AG08395 (cell line): Measurements from ENCODE around the gene KCNJ14.
"Not testable (repeated sequence)": the region's sequence is repeated elsewhere in the genome, so short reads cannot be mapped to it uniquely, and the experiment has no call there.

Experiments
- DNase-seq: peaks from one replicate; pipeline ENCODE4 v3.0.0; 2012; ENCODE audit warnings: mixed read lengths, low spot score

Gene KCNJ14

GRCh38 chr19:48471836-48472235 is 16.5 kb downstream of the KCNJ14 start:
- no peak for DNase-seq

GRCh38 chr19:48473161-48473966 is 18.0 kb downstream of the KCNJ14 start:
- DNase-seq = no peak

- no peak for DNase-seq
Measured at GRCh38 chr19:48474084-48474592, 18.8 kb downstream of the KCNJ14 start.

DNA sequence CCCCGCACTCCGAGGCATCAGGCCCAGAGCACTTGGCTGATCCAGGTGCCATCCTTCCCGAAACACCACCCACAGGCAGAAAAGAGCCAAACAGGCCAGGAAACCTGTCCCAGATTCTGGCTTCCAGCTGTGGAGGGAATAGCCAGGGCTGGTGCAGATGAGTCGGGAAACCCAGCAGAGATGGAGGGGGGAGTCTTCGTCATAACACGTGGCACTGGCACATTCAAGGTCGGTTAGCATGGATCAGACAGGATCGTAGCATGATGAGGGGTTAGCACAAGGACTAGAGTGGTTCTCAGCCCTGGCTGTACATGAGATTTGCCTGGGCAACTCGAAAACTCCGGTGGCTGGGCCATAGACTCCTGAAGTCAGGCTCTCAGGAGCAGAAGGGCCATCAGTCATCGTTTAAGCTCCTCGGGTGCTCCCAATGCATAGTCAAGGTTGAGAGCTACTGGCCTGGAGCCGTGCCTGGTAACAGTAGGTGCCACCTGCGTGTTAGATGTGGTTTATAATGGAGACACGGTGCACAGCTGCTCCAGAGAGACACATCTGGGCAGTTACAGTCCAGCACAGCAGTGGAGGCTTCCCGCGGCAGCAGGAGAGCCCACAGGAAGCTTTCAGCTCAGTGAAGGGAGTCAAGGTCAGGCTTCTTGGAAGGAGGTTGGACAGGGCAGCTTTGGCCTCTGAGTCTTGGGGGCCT is 20.1 kb downstream of the KCNJ14 start:
- DNase-seq = no peak

DNA sequence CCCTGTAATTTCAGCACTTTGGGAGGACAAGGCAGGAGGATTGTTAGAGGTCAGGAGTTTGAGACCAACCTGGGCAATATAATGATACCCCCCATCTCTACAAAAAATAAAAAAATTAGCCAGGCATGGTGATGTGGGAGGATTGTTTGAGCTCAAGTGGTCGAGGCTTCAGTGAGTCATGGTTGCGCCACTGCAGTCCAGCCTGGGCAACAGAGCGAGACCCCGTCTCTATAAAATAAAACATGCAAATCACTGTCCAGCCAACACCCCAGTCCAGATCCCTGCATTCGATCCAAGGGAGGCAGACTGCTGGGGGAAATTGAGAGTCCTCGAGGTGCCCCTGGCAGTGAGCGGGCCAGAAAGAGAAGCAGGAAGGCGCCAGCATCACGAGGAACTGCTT is 20.8 kb downstream of the KCNJ14 start:
- no peak for DNase-seq

DNA sequence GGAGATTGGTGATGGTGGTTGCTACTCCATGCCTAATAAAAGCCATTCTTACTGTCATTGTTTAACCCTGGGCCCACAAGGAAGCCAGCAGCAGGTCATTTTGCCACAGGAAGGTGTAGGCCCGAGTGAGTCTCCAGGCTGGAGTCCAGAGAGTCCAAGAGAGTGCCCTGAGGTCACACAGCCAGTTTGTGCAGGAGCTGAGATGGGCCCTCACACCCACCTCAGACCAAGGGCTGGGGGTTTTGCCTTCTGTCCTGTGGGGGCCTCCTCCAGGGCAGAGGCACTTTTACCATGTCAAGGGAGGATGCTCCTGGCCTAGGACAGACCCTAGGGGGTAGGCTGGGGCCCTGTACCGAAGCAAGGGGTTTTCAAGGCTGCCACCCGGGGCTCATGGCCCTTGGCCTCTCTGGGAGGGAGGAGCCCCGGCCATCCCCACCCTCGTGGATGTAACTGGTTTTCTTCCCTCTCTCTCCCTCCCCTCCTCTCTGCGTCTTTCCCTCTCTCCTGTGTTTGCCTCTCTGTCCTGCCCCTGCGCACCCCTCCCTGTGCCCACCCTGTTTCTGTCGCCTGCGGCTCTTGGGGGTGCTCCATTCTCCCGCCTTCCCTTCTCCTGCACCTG is 21.8 kb downstream of the KCNJ14 start:
- DNase-seq = no peak

DNA sequence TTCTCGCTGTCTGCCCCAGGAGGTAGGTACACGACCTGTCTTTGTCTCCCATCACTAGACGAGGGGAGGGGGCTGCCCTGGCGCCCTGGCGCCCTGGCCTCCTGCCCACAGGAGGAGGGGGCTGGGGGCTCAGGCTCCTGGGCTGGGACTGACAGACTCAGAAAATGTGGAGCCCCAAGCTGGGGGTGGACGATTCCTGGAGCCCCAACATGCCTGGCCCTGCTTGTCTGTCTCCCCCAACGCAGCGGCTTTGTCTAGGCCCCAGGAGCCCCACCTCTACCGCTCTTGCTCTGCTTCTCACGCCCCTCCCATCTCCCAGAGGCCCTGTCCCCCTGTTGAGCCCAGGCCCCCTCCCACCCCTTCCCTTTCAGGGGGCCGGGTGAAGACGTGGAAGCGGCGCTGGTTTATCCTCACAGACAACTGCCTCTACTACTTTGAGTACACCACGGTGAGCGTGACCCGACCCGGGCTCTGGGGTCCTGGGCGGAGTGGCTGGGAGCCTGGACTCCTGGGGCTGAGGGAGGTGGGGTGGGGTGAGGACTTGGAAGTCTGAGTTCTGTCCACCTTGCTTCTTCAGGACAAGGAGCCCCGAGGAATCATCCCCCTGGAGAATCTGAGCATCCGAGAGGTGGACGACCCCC is 22.4 kb downstream of the KCNJ14 start:
- DNase-seq = no peak

GRCh38 chr19:48478339-48479256 is 23.2 kb downstream of the KCNJ14 start:
- DNase-seq = no peak

DNA sequence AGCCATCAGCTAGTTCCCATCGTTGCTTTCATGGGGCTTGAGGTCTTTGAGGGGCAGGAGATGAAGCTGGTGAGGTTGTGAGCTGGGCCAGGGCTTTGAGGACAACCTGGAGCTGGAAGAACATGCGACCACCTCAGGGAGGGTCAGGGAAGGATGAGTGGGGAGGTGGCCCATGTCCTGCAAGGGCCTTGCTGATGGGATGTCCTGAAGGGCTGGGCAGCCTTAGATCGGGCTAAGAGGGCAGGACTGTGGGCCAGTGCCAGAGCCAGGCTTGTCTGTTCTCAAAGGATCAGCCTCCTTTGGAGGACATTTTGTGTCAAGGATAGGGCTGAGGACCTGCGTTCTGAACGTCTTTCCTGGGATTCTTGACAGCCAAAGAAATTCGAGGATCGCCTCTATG is 24.3 kb downstream of the KCNJ14 start:
- no peak for DNase-seq

- DNase-seq = peak; percentile 35
Measured at GRCh38 chr19:48480183-48480557, 24.8 kb downstream of the KCNJ14 start.

- DNase-seq = peak; percentile 41
Measured at GRCh38 chr19:48480558-48481500, 25.5 kb downstream of the KCNJ14 start.

GRCh38 chr19:48481846-48482639 is 26.7 kb downstream of the KCNJ14 start:
- DNase-seq = no peak

- DNase-seq = no peak
Measured at GRCh38 chr19:48483301-48483700, 27.9 kb downstream of the KCNJ14 start.

GRCh38 chr19:48484247-48484893 is 29.0 kb downstream of the KCNJ14 start:
- no peak for DNase-seq

DNA sequence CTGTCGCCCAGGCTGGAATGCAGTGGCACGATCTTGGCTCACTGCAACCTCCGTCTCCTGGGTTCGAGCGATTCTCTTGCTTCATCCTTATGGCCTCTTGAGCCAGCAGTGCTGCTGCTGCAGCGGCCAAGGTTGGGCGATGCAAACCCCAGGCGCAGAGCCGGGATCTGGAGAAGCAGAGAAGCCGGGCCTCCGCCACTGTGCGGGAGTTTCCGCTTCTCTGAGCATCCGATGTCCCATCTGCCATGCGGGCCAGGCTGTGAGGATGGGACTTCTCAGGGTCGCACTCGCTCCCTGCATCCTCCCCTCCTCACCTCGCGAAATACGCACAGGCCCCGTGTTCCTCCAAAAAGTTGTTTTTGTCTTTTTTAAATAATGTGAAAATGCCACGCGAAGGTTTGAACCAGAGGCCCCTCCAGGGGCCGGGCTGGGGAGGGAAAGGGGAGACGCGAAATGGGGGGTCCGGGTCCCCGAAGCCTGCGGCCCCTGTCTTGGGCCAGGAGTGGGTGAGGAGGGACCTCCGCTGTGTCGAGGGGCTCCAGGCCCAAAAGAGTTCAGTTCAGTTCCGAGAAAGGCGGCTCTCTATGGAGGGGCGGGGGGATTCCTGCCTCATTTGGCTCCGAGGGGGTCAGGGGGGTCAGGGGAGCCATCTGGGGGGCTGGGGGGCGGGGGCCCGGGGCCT is 29.7 kb downstream of the KCNJ14 start:
- no peak for DNase-seq

DNA sequence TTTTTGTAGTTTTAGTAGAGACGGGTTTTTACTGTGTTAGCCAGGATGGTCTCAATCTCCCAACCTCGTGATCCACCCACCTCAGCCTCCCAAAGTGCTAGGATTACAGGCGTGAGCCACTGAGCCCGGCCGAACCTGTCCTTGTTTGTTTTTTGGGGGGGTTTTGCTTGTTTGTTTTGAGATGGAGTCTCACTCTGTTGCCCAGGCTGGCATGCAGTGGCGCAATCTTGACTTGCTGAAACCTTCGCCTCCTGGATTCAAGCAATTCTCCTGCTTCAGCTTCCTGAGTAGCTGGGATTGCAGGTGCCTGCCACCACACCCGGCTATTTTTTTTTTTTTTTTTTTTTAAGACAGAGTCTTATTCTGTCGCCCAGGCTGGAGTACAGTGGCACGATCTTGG is 31.3 kb downstream of the KCNJ14 start:
- DNase-seq = not testable (repeated sequence)

GRCh38 chr19:48487544-48487943 is 32.2 kb downstream of the KCNJ14 start:
- no peak for DNase-seq

DNA sequence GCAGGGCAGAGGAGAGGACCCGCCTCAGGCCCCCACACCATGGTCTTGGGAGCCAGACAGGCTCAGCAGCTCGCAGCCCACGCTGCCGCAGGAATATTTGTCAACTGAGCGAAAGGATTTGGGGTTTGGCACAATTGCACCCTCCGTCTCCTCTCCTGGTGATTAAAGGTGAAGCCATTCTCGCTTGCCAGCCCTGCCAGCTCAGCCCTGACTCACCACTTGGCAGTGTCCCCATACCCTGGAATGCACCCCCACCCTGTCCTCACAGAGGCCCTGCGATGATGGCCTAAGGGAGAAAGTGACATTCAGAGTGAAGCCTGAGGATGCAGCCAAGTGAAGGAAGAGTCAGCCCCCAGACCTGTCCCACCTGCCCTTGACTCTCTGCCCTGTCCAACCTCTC is 32.6 kb downstream of the KCNJ14 start:
- DNase-seq = peak; percentile 92
